Measurements from ENCODE around the gene ARG2.
A peak's percentile ranks its signal among the peaks of the same experiment; 100 is the strongest.

ARG2 gene

DNA sequence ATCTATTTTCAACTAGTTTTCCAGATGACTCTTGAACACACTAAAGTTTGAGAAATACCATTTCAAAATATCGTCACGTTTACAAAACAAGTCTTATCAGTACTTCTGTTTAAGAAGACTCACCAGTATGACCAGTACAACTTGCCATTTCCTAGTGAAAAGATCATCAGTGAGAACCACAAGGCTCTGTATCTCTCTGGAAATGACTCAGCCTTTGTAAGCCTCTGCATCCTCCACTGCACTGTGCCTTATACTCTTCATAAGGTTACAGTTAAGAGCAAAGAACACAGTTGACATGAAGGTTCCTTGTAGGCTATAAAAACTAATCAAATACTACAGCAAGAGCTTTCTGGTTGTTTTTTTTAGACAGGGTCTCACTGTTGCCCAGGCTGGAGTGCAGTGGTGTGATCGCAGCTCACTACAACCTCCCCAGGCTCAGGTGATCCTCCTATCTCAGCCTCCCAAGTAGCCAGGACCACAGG lies 60.4 kb downstream of the ARG2 start:
- H3K4me3 Mint-ChIP-seq: no peak overlapping the region
- H3K4me1 Mint-ChIP-seq: peaks cover 11% of the 10 kb centered on the region
- no peaks in the 10 kb centered on the region for H3K27me3 Mint-ChIP-seq
- peaks cover 30% of the 10 kb centered on the region for H3K36me3 Mint-ChIP-seq (ENCODE audit: insufficient read depth)
- peak; percentile 83 for ATAC-seq (replicated peaks; ENCODE audit: extremely low read depth, poor library complexity, severe bottlenecking)
- DNase-seq (ENCODE audit: low spot score in 2 of 2): no peak
- peak overlapping the region; percentile 22 for H3K27ac Mint-ChIP-seq (ENCODE audit: low read depth)
- H3K9me3 Mint-ChIP-seq: no peaks in the 10 kb centered on the region

DNA sequence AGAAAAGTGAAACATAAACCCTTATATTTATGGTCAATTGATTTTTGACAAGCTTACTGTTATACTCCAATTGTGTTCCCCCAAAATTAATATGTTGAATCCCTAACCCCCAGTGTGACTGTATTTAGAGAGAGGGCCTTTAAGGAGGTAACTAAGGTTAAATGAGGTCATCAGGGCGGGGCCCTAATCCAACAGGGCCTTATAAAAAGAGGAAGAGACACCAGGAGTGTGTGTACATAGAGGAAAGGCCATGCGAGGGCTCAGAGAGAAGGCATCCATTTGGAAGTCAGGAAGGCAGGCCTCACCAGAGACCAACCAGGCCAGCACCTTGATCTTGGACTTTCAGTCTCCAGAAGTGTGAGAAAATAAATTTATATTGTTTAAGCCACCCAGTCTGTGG lies 61.2 kb downstream of the ARG2 start:
- Mint-ChIP-seq H3K4me1 (peaks cover 11% of the 10 kb centered on the region), H3K27me3 (no peaks in the 10 kb centered on the region), H3K36me3 (ENCODE audit: insufficient read depth) (peaks cover 29% of the 10 kb centered on the region), H3K27ac (ENCODE audit: low read depth) (peak overlapping the region; percentile 22), H3K4me3 (no peak overlapping the region), H3K9me3 (no peaks in the 10 kb centered on the region)
- ATAC-seq (replicated peaks; ENCODE audit: extremely low read depth, poor library complexity, severe bottlenecking) (no peak), DNase-seq (ENCODE audit: low spot score in 2 of 2) (no peak)

DNA sequence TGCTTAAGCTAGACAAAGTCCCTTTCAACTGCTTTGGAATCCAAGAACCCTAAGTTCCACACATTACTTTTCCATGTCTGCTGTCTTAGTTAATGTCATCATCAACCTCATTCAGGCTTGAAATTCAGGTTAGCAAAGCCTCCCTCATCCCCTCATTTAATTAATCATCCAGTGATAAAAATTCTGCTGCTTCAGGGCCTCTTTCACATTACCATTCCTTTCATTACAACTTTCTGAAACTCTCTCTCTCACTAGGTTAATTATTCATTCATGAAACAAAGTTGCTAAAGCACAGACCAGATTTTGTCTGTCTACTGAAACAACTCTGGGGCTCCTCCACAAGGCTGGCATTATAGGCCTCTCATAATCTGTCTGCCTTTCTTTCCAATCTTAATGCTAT lies 64.1 kb downstream of the ARG2 start:
- ATAC-seq (replicated peaks; ENCODE audit: extremely low read depth, poor library complexity, severe bottlenecking): no peak
- Mint-ChIP-seq H3K4me1 (peaks cover 6% of the 10 kb centered on the region), H3K9me3 (no peaks in the 10 kb centered on the region), H3K27me3 (no peaks in the 10 kb centered on the region), H3K4me3 (no peak overlapping the region), H3K27ac (ENCODE audit: low read depth) (no peak overlapping the region), H3K36me3 (ENCODE audit: insufficient read depth) (peaks cover 44% of the 10 kb centered on the region)
- DNase-seq (ENCODE audit: low spot score in 2 of 2): no peak

DNA sequence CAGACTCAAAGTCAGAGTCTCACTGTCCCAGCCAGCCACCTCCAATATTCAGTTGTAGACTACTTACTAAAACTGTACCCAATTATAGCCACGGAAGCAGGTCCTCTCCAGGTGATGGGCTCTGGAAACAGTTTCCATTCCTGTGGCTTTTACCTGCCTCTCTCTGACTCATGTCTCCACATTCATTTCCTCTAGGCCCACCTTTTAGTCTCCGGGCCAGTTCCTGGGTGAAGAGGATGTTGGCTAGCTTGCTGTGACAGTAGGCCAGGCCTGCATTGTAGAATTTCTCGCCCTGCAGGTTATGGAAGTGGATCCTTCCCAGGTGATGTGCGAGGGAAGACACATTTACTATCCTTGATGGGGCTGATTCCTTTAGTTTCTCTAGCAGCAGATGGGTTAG lies 70.3 kb downstream of the ARG2 start:
- Mint-ChIP-seq H3K9me3 (no peaks in the 10 kb centered on the region), H3K27ac (ENCODE audit: low read depth) (no peak overlapping the region), H3K36me3 (ENCODE audit: insufficient read depth) (peaks cover 53% of the 10 kb centered on the region), H3K4me1 (peaks cover 13% of the 10 kb centered on the region), H3K4me3 (no peak overlapping the region), H3K27me3 (no peaks in the 10 kb centered on the region)
- DNase-seq (ENCODE audit: low spot score in 2 of 2): no peak
- no peak for ATAC-seq (replicated peaks; ENCODE audit: extremely low read depth, poor library complexity, severe bottlenecking)

DNA sequence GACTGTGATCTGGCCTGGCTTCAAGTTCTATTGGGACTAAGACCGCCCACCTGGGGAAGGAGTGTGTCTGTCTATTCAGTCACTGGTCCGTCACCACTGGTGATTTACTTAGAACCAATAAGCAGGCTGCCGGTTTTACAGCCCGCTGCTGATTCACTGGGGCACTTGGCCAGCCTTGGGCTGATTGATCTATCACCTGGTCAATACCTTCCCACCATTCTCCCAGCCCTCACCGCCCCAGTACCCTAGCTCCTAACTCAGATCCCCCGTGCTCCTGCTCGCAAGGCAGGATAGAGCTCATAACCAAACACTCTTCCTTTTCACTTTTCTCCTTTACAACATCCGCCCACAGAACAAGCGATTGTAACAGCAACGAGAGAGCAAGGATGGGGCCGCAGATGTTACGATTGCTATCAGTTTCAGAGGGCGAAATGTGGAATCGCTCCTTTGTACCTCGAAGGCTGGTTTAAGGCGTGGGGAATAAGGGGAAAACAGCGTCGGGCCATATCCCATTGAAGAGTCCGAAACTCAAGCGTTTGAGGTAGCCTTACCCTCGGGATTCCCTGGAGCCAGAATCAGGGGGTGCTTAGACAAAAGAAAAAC lies 75.2 kb downstream of the ARG2 start:
- peak overlapping the region; percentile 49 for H3K27ac Mint-ChIP-seq (ENCODE audit: low read depth)
- H3K27me3 Mint-ChIP-seq: no peaks in the 10 kb centered on the region
- ATAC-seq (replicated peaks; ENCODE audit: extremely low read depth, poor library complexity, severe bottlenecking) (peak; percentile 74), DNase-seq (ENCODE audit: low spot score in 2 of 2) (peak; percentile 26 to 37)
- H3K9me3 Mint-ChIP-seq: no peaks in the 10 kb centered on the region
- H3K4me3 Mint-ChIP-seq: peak overlapping the region; percentile 83
- H3K4me1 Mint-ChIP-seq: peaks cover 15% of the 10 kb centered on the region
- peaks cover 24% of the 10 kb centered on the region for H3K36me3 Mint-ChIP-seq (ENCODE audit: insufficient read depth)

DNA sequence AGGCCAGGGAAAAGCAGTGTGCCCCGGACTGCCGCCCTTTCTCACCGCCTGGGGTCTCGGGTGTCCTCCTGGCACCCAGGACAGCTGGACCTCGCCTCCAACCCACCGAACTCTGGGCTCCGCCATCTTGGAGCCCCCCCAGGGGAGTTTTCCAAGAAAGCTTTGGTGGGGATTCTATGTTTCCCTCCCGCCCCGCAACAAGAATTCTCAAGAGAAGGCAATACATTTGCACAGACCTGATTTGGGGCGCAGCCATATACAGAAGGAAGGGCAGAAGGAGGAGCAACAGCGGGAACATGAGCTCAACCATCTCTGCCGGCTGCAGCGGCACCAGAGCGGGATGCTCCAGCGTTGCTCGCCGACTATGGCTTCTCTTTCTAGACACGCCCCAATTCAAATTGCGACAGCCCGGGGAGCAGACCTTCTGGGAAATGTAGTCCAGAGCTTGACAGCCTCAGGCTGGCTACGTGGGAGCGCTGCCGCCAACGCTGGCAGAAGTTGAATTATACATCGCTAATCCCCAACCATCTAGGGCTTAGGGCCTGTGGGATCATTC lies 75.8 kb downstream of the ARG2 start, which contains the start of gene RDH11:
TSS of gene RDH11 (minus strand) at position 371 of the 556 bp plus-strand sequence. CDS start at position 310, 61 bp downstream.
- H3K4me3 Mint-ChIP-seq: peak within 1 kb of the TSS; percentile 83
- peaks cover 18% of the 10 kb centered on the region for H3K36me3 Mint-ChIP-seq (ENCODE audit: insufficient read depth)
- H3K27ac Mint-ChIP-seq (ENCODE audit: low read depth): peak within 1 kb of the TSS; percentile 49
- no peaks in the 10 kb centered on the region for H3K27me3 Mint-ChIP-seq
- peaks cover 15% of the 10 kb centered on the region for H3K4me1 Mint-ChIP-seq
- DNase-seq (ENCODE audit: low spot score in 2 of 2) (peak; percentile 57 to 71), ATAC-seq (replicated peaks; ENCODE audit: extremely low read depth, poor library complexity, severe bottlenecking) (peak; percentile 95)
- H3K9me3 Mint-ChIP-seq: no peaks in the 10 kb centered on the region

DNA sequence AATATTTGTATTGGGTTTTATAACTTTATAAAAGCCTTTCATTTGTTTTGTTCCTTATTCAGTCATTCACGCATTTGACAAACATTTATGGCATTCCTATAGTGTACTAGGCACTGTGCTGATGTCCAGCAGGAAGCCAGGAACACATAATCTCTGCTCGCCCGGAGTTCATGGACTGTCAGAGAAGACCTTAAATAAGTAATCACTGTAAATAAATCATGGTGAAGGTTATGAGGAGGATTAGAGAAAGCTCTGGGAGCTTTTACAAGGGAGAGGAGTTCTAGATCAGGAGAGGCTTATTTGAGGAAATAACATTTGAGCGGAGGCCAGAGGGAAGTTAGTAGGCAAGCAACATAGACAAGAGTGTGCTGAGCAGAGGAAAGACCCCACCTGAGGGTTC lies 77.3 kb downstream of the ARG2 start:
- Mint-ChIP-seq H3K4me3 (no peak overlapping the region), H3K4me1 (peaks cover 10% of the 10 kb centered on the region), H3K9me3 (no peaks in the 10 kb centered on the region), H3K27ac (ENCODE audit: low read depth) (no peak overlapping the region), H3K27me3 (no peaks in the 10 kb centered on the region), H3K36me3 (ENCODE audit: insufficient read depth) (peaks cover 9% of the 10 kb centered on the region)
- DNase-seq (ENCODE audit: low spot score in 2 of 2): no peak
- ATAC-seq (replicated peaks; ENCODE audit: extremely low read depth, poor library complexity, severe bottlenecking): no peak

DNA sequence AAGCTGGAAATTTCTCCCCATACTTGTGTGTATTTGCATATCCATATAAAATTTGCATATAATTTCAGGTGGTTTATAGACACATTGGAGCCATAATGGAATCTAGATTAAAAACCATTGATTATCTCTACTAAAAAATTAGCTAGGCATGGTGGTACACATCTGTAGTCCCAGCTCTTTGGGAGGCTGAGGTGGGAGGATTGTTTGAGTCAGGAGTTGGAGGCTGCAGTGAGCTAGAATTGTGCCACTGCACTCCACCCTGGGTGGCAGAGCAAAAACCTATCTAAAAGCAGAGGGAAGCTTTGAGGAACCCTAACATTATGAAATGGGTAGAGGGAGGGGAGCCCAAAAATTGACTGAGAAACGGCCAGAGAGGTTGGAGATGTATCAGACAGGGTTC lies 78.5 kb downstream of the ARG2 start:
- DNase-seq (ENCODE audit: low spot score in 2 of 2) (no peak), ATAC-seq (replicated peaks; ENCODE audit: extremely low read depth, poor library complexity, severe bottlenecking) (no peak)
- no peak overlapping the region for H3K4me3 Mint-ChIP-seq
- no peaks in the 10 kb centered on the region for H3K27me3 Mint-ChIP-seq
- H3K36me3 Mint-ChIP-seq (ENCODE audit: insufficient read depth): peaks cover 4% of the 10 kb centered on the region
- no peak overlapping the region for H3K27ac Mint-ChIP-seq (ENCODE audit: low read depth)
- H3K9me3 Mint-ChIP-seq: no peaks in the 10 kb centered on the region
- H3K4me1 Mint-ChIP-seq: peaks cover 10% of the 10 kb centered on the region

All from central memory CD8-positive, alpha-beta T cell (primary cell).